Gastrocnemius medialis (tissue), 4 donors: ENCODE results near the gene SHTN1.

Experiments
- CTCF ChIP-seq, 5 experiments: fragments of 450-650 bp in 3 of 5; fragments of 200-600 bp in 2 of 5; sonication (generic) in 2 of 5; IDR thresholded peaks in 4 of 5; conservative IDR thresholded peaks in 1 of 5; 1 replicate in 4 of 5; 2 replicates in 1 of 5; pipeline ENCODE4 v1.5.1; 2016 to 2019; ENCODE audit warnings: antibody characterized with exemption in 5 of 5, mild to moderate bottlenecking in 3 of 5, moderate library complexity in 3 of 5
- POLR2A ChIP-seq, 2 donors: fragments of 450-650 bp; IDR thresholded peaks; one replicate each; pipeline ENCODE4 v1.6.1; 2017; ENCODE audit warnings: antibody characterized with exemption in 2 of 2, mild to moderate bottlenecking in 2 of 2, moderate library complexity in 2 of 2

- no peak for TF ChIP-seq POLR2A (IDR thresholded peaks at IDR 0.05)
- TF ChIP-seq CTCF (IDR thresholded peaks at IDR 0.05 in 4 of 5, conservative IDR thresholded peaks at IDR 0.05 in 1 of 5): no peak
Measured at GRCh38 chr10:116861796-116862195, 143.2 kb downstream of the SHTN1 start.
